Upper lobe of left lung (tissue), 6 donors: ENCODE results near the gene CNKSR2. TPM values are rescaled to one million over a fixed set of nuclear protein-coding genes. Genes with fewer than 3 reads are reported as not detected.

Source experiments
- ATAC-seq, 2 donors: fragments of 200-7000 bp; cut with Tn5 transposase; one replicate each; pipeline ENCODE4 v1.9.1; 2022; ENCODE audit warnings: mild to moderate bottlenecking in 2 of 2, moderate library complexity in 2 of 2; ENCODE audit not compliant: low FRiP score in 2 of 2
- DNase-seq, 2 donors: peaks; one replicate each; pipeline ENCODE4 v3.0.0-alpha.2; 2019 to 2020
- H3K27ac ChIP-seq, 4 donors: fragments of 200-600 bp; sonication (generic); one replicate each; pipeline ENCODE4 v1.5.1; 2016 to 2019
- H3K27me3 ChIP-seq, 4 donors: fragments of 200-600 bp; sonication (generic); one replicate each; pipeline ENCODE4 v1.5.1; 2017 to 2019
- H3K36me3 ChIP-seq, 4 donors: fragments of 200-600 bp; sonication (generic); one replicate each; pipeline ENCODE4 v1.5.1; 2016 to 2019
- H3K4me1 ChIP-seq, 4 donors: fragments of 200-600 bp; sonication (generic); one replicate each; pipeline ENCODE4 v1.5.1; 2018 to 2019
- H3K4me3 ChIP-seq, 4 donors: fragments of 200-600 bp; sonication (generic); one replicate each; pipeline ENCODE4 v1.5.1; 2017 to 2019; ENCODE audit warnings: mild to moderate bottlenecking in 2 of 4, moderate library complexity in 1 of 4
- H3K9me3 ChIP-seq, 4 donors: fragments of 200-600 bp; sonication (generic); one replicate each; pipeline ENCODE4 v1.5.1; 2018 to 2019
- EP300 ChIP-seq, 4 donors: sonication (generic); formaldehyde crosslinking; IDR thresholded peaks; one replicate each; pipeline ENCODE4 v1.5.1; 2017; ENCODE audit warnings: antibody characterized with exemption in 4 of 4, control low read depth in 2 of 4
- POLR2A ChIP-seq, 4 donors: fragments of 450-650 bp; IDR thresholded peaks; one replicate each; pipeline ENCODE4 v1.5.1; 2016 to 2017; ENCODE audit warnings: antibody characterized with exemption in 4 of 4, mild to moderate bottlenecking in 2 of 4
- POLR2AphosphoS5 ChIP-seq, 2 donors: sonication (generic); formaldehyde crosslinking; IDR thresholded peaks; one replicate each; pipeline ENCODE4 v1.5.1; 2017; ENCODE audit warnings: antibody characterized with exemption in 2 of 2
- WGBS, 2 donors: methylation state at CpG; one replicate each; pipeline ENCODE4 v1.1.5; 2017 to 2018; 5-methylcytosine and 5-hydroxymethylcytosine counted together
- total RNA-seq, 6 donors: library from RNA; depleted of rRNA in 4 of 6; stranded (reverse); fragments of >200 nt in 4 of 6; gene quantifications; one replicate each; pipeline versions ENCODE4 v1.1.0 to v1.2.1, GENCODE V29; 2016 to 2021
- TF ChIP-seq, protein P1 (sequence below), 6 experiments: fragments of 450-650 bp in 4 of 6; fragments of 200-600 bp in 2 of 6; sonication (generic) in 2 of 6; IDR thresholded peaks; one replicate each; pipeline ENCODE4 v1.5.1; 2016 to 2019; ENCODE audit warnings: antibody characterized with exemption in 6 of 6
- donor health status: DM: no; HTN: no; CAD: no; lungs with moderate emphysema.
- donor health status: DM: no; HTN: yes; CAD: no; lungs with severe emphysema.

CNKSR2 gene
- total RNA-seq, 6 donors from 2014 or later: 4.0 to 14.5 (median 7.0) TPM

DNA sequence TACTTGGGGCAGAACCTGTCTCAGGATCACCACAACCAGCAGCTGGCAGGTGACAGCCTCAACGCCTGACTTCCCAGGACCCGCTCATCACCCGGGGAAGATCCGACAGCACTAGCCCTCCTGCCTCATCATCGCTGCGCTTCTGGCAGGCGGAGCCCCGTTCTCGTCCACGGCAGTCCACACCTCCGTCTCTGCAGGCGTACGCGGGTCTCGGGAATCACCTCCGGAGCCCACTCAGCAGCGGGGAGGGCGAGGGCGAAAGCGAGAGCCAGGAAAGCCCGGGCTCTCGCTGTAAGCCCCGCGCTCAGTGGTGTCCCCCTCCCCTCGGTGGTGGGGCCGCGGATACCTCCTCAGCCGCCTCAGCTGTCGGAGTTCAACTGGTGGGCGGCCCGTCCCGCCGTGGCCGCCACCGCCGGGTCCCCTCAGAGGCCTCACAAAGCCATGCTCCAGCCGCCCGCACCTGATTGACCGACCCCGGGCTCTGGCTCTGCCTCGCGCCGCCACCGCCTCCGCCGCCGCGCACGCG lies 518 bp upstream of the CNKSR2 start:
- Histone ChIP-seq H3K9me3 (no peaks in the 10 kb centered on the region), H3K27me3 (peaks cover 0 to 24% (median 0%) of the 10 kb centered on the region in 4 donors), H3K27ac (peak overlapping the region in 1 of 4 donors; percentile 70), H3K4me3 (peak overlapping the region in 3 of 4 donors; percentile 34 to 57 (median 52)), H3K4me1 (peaks cover 0 to 14% (median 0%) of the 10 kb centered on the region in 4 donors), H3K36me3 (no peaks in the 10 kb centered on the region)
- TF ChIP-seq EP300 (IDR thresholded peaks at IDR 0.05) (no peak), POLR2A (IDR thresholded peaks at IDR 0.05) (no peak), POLR2AphosphoS5 (IDR thresholded peaks at IDR 0.05) (no peak)
- TF ChIP-seq, protein P1, sequence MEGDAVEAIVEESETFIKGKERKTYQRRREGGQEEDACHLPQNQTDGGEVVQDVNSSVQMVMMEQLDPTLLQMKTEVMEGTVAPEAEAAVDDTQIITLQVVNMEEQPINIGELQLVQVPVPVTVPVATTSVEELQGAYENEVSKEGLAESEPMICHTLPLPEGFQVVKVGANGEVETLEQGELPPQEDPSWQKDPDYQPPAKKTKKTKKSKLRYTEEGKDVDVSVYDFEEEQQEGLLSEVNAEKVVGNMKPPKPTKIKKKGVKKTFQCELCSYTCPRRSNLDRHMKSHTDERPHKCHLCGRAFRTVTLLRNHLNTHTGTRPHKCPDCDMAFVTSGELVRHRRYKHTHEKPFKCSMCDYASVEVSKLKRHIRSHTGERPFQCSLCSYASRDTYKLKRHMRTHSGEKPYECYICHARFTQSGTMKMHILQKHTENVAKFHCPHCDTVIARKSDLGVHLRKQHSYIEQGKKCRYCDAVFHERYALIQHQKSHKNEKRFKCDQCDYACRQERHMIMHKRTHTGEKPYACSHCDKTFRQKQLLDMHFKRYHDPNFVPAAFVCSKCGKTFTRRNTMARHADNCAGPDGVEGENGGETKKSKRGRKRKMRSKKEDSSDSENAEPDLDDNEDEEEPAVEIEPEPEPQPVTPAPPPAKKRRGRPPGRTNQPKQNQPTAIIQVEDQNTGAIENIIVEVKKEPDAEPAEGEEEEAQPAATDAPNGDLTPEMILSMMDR (IDR thresholded peaks at IDR 0.05): no peak
- no peak for DNase-seq
- peak in 1 of 2 donors; percentile 39 for ATAC-seq
- WGBS, 2 donors: 0 to 41% methylated on average over 5 to 21 of the region's 50 CpGs

DNA sequence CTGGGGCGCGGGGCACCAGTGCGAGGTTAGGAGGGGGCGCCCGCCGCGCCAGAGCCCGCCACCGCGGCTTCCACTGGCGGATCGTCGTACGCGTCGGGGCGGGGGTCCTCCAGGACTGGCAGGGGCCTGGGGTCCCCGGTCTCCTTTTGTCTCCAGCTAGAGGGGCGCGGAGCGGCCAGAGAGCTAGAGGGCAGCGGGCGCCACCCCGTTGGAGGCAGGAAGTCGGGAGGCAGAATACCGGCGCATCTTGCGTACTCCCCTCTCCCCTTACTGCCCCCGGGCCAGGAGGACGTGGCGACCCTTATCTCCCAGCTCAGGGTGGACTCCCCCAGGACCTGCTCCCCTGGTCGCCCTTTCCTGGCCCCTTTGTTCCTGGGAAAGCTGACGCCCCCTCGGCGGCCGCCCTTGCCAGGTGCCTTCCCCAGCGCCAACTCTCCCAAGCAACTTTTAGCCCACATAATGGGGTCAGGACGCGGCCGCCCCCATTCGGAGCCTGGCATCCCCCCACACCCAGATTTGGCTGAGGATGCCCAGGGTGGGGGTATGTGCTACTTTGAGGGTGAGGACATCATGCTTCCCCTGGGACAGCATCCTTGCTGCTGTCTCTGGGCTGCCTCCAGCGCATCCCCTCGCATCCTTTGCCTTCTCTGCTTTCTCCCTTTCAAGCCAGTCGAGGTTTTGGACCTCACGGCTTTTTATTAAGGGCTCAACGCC lies 933 bp downstream of the CNKSR2 start:
- peaks cover 0 to 24% (median 0%) of the 10 kb centered on the region in 4 donors for H3K27me3 ChIP-seq
- ATAC-seq: peak in 1 of 2 donors; percentile 32
- WGBS, 2 donors: 6 to 42% methylated on average over 2 to 46 of the region's 46 CpGs
- peak overlapping the region in 1 of 4 donors; percentile 17 for H3K27ac ChIP-seq
- H3K4me1 ChIP-seq: peaks cover 0 to 14% (median 0%) of the 10 kb centered on the region in 4 donors
- H3K9me3 ChIP-seq: no peaks in the 10 kb centered on the region
- H3K4me3 ChIP-seq: peak overlapping the region; percentile 3 to 57 (median 43)
- DNase-seq: peak in 1 of 2 donors; percentile 70
- TF ChIP-seq POLR2A (IDR thresholded peaks at IDR 0.05): no peak
- no peak for TF ChIP-seq POLR2AphosphoS5 (IDR thresholded peaks at IDR 0.05)
- no peaks in the 10 kb centered on the region for H3K36me3 ChIP-seq

DNA sequence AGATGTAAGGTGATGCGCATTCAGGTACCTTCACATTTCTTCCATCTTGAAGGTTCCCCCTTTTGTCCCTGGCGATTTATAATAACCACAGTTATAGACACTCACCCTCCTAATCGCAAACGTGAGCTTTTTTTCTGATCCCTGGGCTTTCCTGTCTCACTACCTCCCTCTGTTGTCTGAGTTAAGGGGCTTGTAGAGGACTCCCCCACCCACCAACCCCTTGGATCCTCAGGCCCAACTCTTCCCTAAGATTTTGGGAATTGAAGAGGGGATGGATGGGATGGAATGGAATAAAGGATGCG lies 1.4 kb downstream of the CNKSR2 start:
- 10 to 18% methylated on average over 5 of the region's 5 CpGs for WGBS, 2 donors
- H3K27me3 ChIP-seq: peaks cover 0 to 24% (median 0%) of the 10 kb centered on the region in 4 donors
- H3K27ac ChIP-seq: no peak overlapping the region
- peak overlapping the region in 3 of 4 donors; percentile 34 to 57 (median 52) for H3K4me3 ChIP-seq
- TF ChIP-seq, protein P1 (IDR thresholded peaks at IDR 0.05): no peak
- TF ChIP-seq POLR2A (IDR thresholded peaks at IDR 0.05) (no peak), POLR2AphosphoS5 (IDR thresholded peaks at IDR 0.05) (no peak), EP300 (IDR thresholded peaks at IDR 0.05) (no peak)
- H3K36me3 ChIP-seq: no peaks in the 10 kb centered on the region
- peaks cover 0 to 14% (median 0%) of the 10 kb centered on the region in 4 donors for H3K4me1 ChIP-seq
- no peaks in the 10 kb centered on the region for H3K9me3 ChIP-seq
- DNase-seq (no peak), ATAC-seq (no peak)

DNA sequence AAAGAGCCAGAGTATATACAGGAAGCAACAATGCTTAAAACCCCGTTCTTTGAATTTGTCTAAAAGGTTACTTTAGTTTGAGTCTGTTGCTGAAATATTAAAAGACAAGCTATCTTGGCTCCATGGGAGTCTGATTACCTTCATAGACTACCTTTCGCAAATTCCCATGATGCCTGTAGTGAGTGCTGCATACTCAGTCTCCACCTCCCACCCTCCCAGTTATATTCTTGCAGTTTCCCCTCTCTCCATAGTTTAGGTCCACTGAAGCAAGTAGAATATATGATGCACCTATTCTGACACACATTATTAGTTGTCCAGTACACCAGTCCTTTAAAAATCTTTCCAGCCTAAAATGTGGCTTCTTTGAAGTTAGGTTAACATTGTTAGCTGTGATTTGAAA lies 2.4 kb downstream of the CNKSR2 start:
- ATAC-seq (no peak), DNase-seq (no peak)
- Histone ChIP-seq H3K9me3 (no peaks in the 10 kb centered on the region), H3K36me3 (no peaks in the 10 kb centered on the region), H3K4me1 (peaks cover 0 to 14% (median 0%) of the 10 kb centered on the region in 4 donors), H3K4me3 (no peak overlapping the region), H3K27me3 (peaks cover 0 to 24% (median 0%) of the 10 kb centered on the region in 4 donors), H3K27ac (no peak overlapping the region)
- TF ChIP-seq, protein P1 (IDR thresholded peaks at IDR 0.05): no peak
- TF ChIP-seq EP300 (IDR thresholded peaks at IDR 0.05) (no peak), POLR2AphosphoS5 (IDR thresholded peaks at IDR 0.05) (no peak), POLR2A (IDR thresholded peaks at IDR 0.05) (no peak)
- 68 to 88% methylated on average over 2 of the region's 2 CpGs for WGBS, 2 donors

DNA sequence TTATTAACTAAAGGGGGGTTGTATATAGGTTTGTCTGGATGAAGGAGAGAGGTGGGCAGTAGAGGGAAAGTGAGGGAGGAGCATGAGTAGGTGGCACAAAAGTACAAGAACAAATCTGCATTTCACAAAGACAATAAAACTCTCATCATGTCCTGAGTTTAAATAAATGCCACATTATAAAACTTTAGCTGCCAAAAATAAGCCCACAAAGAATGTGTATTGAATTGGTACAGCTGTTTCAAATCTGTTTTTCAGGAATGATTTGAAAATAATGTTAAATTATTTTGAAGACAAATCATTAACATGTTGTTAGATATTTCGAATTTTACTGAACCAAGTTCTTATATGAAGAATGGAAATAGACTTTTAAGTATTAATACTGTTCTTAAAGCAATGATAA lies 5.8 kb downstream of the CNKSR2 start:
- TF ChIP-seq, protein P1 (IDR thresholded peaks at IDR 0.05): no peak
- no peak for TF ChIP-seq POLR2A (IDR thresholded peaks at IDR 0.05)
- H3K27ac ChIP-seq: no peak overlapping the region
- ATAC-seq: no peak
- 58 to 66% methylated on average over 1 of the region's 1 CpG for whole genome bisulfite sequencing, 2 donors
- H3K4me3 ChIP-seq: no peak overlapping the region
- H3K9me3 ChIP-seq: no peaks in the 10 kb centered on the region
- peaks cover 0 to 10% (median 0%) of the 10 kb centered on the region in 4 donors for H3K27me3 ChIP-seq
- peaks cover 0 to 2% (median 0%) of the 10 kb centered on the region in 4 donors for H3K4me1 ChIP-seq
- H3K36me3 ChIP-seq: no peaks in the 10 kb centered on the region
- DNase-seq: no peak
